GM10266 (cell line): ENCODE data around the gene MRPL34.

Experiments used
- DNase-seq: peaks from one replicate; pipeline ENCODE4 v3.0.0; 2012; ENCODE audit errors: extremely low spot score
- CTCF ChIP-seq: IDR thresholded peaks from 2 replicates; pipeline ENCODE4 v1.5.1; 2012; ENCODE audit warnings: mild to moderate bottlenecking, low read depth; ENCODE audit not compliant: control insufficient read depth, insufficient read depth; ENCODE audit errors: missing control alignments

The MRPL34 gene

GRCh38 chr19:17325881-17326594 lies 20.4 kb downstream of the MRPL34 start:
- DNase-seq, result no peak
- TF ChIP-seq CTCF, result no peak

- DNase-seq, result no peak
- TF ChIP-seq CTCF, result no peak
These were observed 20.9 kb downstream of the MRPL34 start for GRCh38 chr19:17326595-17326966.

GRCh38 chr19:17327068-17327653 lies 21.5 kb downstream of the MRPL34 start:
- no peak for TF ChIP-seq CTCF
- no peak for DNase-seq

GRCh38 chr19:17327654-17328516 lies 22.2 kb downstream of the MRPL34 start:
- no peak for TF ChIP-seq CTCF
- DNase-seq, result peak; percentile 87

GRCh38 chr19:17328517-17329365 lies 23.1 kb downstream of the MRPL34 start:
- DNase-seq, result peak; percentile 67
- TF ChIP-seq CTCF, result no peak

- no peak for DNase-seq
- no peak for TF ChIP-seq CTCF
These were observed 23.9 kb downstream of the MRPL34 start for GRCh38 chr19:17329366-17330261.
